Measurements from ENCODE around the gene TFDP2. TPM values are rescaled to one million over a fixed set of nuclear protein-coding genes. Genes with fewer than 3 reads are reported as not detected.

The TFDP2 gene
- total RNA-seq, 1 experiment from 2014 or later = 48.2 TPM

DNA sequence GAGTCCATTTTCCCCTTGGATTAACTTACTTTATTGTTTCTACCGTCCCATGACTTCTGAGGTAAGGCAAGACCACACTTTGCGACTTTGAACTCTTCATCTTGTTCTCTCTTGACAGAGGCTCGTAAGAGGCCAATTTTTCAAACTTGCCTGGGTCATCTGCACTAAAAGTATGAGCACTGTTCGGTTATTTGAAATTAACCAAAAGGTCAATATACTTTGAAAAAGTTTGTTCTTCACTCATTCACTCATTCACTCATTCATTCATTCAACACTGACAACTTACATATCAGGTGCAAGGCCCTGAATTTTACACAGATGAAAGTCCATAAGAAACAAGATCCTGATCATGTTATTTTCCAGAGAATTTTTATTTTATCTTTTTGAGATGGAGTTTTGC, 215.0 kb downstream of the TFDP2 start:
- POLR2A ChIA-PET = no interaction called here

More for the DNA sequence above, 215.0 kb downstream of the TFDP2 start:
- H3K27ac Mint-ChIP-seq = no peak overlapping the region
- TF ChIP-seq, protein P1, sequence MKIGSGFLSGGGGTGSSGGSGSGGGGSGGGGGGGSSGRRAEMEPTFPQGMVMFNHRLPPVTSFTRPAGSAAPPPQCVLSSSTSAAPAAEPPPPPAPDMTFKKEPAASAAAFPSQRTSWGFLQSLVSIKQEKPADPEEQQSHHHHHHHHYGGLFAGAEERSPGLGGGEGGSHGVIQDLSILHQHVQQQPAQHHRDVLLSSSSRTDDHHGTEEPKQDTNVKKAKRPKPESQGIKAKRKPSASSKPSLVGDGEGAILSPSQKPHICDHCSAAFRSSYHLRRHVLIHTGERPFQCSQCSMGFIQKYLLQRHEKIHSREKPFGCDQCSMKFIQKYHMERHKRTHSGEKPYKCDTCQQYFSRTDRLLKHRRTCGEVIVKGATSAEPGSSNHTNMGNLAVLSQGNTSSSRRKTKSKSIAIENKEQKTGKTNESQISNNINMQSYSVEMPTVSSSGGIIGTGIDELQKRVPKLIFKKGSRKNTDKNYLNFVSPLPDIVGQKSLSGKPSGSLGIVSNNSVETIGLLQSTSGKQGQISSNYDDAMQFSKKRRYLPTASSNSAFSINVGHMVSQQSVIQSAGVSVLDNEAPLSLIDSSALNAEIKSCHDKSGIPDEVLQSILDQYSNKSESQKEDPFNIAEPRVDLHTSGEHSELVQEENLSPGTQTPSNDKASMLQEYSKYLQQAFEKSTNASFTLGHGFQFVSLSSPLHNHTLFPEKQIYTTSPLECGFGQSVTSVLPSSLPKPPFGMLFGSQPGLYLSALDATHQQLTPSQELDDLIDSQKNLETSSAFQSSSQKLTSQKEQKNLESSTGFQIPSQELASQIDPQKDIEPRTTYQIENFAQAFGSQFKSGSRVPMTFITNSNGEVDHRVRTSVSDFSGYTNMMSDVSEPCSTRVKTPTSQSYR (CRISPR knock-in tag; IDR thresholded peaks at IDR 0.05) = no peak
- TF ChIP-seq, protein P2, sequence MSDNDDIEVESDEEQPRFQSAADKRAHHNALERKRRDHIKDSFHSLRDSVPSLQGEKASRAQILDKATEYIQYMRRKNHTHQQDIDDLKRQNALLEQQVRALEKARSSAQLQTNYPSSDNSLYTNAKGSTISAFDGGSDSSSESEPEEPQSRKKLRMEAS (CRISPR knock-in tag; IDR thresholded peaks at IDR 0.05) = no peak
- TF ChIP-seq, protein P3, sequence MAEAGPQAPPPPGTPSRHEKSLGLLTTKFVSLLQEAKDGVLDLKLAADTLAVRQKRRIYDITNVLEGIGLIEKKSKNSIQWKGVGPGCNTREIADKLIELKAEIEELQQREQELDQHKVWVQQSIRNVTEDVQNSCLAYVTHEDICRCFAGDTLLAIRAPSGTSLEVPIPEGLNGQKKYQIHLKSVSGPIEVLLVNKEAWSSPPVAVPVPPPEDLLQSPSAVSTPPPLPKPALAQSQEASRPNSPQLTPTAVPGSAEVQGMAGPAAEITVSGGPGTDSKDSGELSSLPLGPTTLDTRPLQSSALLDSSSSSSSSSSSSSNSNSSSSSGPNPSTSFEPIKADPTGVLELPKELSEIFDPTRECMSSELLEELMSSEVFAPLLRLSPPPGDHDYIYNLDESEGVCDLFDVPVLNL (CRISPR knock-in tag; IDR thresholded peaks at IDR 0.05; ENCODE audit: borderline replicate concordance, low read depth) = no peak
- TF ChIP-seq, protein P4, sequence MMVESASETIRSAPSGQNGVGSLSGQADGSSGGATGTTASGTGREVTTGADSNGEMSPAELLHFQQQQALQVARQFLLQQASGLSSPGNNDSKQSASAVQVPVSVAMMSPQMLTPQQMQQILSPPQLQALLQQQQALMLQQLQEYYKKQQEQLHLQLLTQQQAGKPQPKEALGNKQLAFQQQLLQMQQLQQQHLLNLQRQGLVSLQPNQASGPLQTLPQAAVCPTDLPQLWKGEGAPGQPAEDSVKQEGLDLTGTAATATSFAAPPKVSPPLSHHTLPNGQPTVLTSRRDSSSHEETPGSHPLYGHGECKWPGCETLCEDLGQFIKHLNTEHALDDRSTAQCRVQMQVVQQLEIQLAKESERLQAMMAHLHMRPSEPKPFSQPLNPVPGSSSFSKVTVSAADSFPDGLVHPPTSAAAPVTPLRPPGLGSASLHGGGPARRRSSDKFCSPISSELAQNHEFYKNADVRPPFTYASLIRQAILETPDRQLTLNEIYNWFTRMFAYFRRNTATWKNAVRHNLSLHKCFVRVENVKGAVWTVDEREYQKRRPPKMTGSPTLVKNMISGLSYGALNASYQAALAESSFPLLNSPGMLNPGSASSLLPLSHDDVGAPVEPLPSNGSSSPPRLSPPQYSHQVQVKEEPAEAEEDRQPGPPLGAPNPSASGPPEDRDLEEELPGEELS (CRISPR knock-in tag; IDR thresholded peaks at IDR 0.05) = no peak
- TF ChIP-seq, protein P5, sequence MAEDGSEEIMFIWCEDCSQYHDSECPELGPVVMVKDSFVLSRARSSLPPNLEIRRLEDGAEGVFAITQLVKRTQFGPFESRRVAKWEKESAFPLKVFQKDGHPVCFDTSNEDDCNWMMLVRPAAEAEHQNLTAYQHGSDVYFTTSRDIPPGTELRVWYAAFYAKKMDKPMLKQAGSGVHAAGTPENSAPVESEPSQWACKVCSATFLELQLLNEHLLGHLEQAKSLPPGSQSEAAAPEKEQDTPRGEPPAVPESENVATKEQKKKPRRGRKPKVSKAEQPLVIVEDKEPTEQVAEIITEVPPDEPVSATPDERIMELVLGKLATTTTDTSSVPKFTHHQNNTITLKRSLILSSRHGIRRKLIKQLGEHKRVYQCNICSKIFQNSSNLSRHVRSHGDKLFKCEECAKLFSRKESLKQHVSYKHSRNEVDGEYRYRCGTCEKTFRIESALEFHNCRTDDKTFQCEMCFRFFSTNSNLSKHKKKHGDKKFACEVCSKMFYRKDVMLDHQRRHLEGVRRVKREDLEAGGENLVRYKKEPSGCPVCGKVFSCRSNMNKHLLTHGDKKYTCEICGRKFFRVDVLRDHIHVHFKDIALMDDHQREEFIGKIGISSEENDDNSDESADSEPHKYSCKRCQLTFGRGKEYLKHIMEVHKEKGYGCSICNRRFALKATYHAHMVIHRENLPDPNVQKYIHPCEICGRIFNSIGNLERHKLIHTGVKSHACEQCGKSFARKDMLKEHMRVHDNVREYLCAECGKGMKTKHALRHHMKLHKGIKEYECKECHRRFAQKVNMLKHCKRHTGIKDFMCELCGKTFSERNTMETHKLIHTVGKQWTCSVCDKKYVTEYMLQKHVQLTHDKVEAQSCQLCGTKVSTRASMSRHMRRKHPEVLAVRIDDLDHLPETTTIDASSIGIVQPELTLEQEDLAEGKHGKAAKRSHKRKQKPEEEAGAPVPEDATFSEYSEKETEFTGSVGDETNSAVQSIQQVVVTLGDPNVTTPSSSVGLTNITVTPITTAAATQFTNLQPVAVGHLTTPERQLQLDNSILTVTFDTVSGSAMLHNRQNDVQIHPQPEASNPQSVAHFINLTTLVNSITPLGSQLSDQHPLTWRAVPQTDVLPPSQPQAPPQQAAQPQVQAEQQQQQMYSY (CRISPR knock-in tag; IDR thresholded peaks at IDR 0.05) = no peak
- TF ChIP-seq OVOL2 (CRISPR knock-in tag; IDR thresholded peaks at IDR 0.05; ENCODE audit: borderline replicate concordance) (no peak), TP53 (CRISPR knock-in tag; IDR thresholded peaks at IDR 0.05) (no peak), ZNF396 (CRISPR knock-in tag; IDR thresholded peaks at IDR 0.05; ENCODE audit: borderline replicate concordance) (no peak), RORB (CRISPR knock-in tag; IDR thresholded peaks at IDR 0.05) (no peak), CREB1 (CRISPR knock-in tag; IDR thresholded peaks at IDR 0.05) (no peak), NR3C1 (CRISPR knock-in tag; conservative IDR thresholded peaks at IDR 0.05; ENCODE audit: low read depth) (no peak), MXD4 (CRISPR knock-in tag; IDR thresholded peaks at IDR 0.05; ENCODE audit: borderline replicate concordance) (no peak), SMAD4 (CRISPR knock-in tag; IDR thresholded peaks at IDR 0.05) (no peak), GRHL2 (CRISPR knock-in tag; IDR thresholded peaks at IDR 0.05; ENCODE audit: insufficient replicate concordance, severe bottlenecking) (no peak), ESRRA (CRISPR knock-in tag; IDR thresholded peaks at IDR 0.05; ENCODE audit: borderline replicate concordance) (no peak)
- TF ChIP-seq, protein P6, sequence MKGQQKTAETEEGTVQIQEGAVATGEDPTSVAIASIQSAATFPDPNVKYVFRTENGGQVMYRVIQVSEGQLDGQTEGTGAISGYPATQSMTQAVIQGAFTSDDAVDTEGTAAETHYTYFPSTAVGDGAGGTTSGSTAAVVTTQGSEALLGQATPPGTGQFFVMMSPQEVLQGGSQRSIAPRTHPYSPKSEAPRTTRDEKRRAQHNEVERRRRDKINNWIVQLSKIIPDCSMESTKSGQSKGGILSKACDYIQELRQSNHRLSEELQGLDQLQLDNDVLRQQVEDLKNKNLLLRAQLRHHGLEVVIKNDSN (CRISPR knock-in tag; IDR thresholded peaks at IDR 0.05) = no peak
- TF ChIP-seq, protein P7, sequence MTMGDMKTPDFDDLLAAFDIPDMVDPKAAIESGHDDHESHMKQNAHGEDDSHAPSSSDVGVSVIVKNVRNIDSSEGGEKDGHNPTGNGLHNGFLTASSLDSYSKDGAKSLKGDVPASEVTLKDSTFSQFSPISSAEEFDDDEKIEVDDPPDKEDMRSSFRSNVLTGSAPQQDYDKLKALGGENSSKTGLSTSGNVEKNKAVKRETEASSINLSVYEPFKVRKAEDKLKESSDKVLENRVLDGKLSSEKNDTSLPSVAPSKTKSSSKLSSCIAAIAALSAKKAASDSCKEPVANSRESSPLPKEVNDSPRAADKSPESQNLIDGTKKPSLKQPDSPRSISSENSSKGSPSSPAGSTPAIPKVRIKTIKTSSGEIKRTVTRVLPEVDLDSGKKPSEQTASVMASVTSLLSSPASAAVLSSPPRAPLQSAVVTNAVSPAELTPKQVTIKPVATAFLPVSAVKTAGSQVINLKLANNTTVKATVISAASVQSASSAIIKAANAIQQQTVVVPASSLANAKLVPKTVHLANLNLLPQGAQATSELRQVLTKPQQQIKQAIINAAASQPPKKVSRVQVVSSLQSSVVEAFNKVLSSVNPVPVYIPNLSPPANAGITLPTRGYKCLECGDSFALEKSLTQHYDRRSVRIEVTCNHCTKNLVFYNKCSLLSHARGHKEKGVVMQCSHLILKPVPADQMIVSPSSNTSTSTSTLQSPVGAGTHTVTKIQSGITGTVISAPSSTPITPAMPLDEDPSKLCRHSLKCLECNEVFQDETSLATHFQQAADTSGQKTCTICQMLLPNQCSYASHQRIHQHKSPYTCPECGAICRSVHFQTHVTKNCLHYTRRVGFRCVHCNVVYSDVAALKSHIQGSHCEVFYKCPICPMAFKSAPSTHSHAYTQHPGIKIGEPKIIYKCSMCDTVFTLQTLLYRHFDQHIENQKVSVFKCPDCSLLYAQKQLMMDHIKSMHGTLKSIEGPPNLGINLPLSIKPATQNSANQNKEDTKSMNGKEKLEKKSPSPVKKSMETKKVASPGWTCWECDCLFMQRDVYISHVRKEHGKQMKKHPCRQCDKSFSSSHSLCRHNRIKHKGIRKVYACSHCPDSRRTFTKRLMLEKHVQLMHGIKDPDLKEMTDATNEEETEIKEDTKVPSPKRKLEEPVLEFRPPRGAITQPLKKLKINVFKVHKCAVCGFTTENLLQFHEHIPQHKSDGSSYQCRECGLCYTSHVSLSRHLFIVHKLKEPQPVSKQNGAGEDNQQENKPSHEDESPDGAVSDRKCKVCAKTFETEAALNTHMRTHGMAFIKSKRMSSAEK (CRISPR knock-in tag; IDR thresholded peaks at IDR 0.05; ENCODE audit: borderline replicate concordance) = no peak
- no peak for ATAC-seq
- H3K4me3 Mint-ChIP-seq = no peak overlapping the region
- no peaks in the 10 kb centered on the region; the same call in 1 of the 2 replicates for H3K27me3 Mint-ChIP-seq (ENCODE audit: low read depth)
- H3K36me3 Mint-ChIP-seq = no peaks in the 10 kb centered on the region
- DNase-seq (ENCODE audit: low spot score) = no peak
- CTCF ChIA-PET = no interaction called here
- H3K4me1 Mint-ChIP-seq = peaks cover 7% of the 10 kb centered on the region
- no peaks in the 10 kb centered on the region for H3K9me3 Mint-ChIP-seq

All from WTC11 (cell line).